Superior temporal gyrus (tissue), 1 donor: ENCODE measurements around the gene KIF4A.
"Not testable (repeated sequence)": the region's sequence is repeated elsewhere in the genome, so short reads cannot be mapped to it uniquely, and the experiment has no call there.

Experiments
- DNase-seq: peaks from one replicate; pipeline ENCODE4 v3.0.0-alpha.2; 2016; ENCODE audit errors: extremely low spot score

The KIF4A gene

DNA sequence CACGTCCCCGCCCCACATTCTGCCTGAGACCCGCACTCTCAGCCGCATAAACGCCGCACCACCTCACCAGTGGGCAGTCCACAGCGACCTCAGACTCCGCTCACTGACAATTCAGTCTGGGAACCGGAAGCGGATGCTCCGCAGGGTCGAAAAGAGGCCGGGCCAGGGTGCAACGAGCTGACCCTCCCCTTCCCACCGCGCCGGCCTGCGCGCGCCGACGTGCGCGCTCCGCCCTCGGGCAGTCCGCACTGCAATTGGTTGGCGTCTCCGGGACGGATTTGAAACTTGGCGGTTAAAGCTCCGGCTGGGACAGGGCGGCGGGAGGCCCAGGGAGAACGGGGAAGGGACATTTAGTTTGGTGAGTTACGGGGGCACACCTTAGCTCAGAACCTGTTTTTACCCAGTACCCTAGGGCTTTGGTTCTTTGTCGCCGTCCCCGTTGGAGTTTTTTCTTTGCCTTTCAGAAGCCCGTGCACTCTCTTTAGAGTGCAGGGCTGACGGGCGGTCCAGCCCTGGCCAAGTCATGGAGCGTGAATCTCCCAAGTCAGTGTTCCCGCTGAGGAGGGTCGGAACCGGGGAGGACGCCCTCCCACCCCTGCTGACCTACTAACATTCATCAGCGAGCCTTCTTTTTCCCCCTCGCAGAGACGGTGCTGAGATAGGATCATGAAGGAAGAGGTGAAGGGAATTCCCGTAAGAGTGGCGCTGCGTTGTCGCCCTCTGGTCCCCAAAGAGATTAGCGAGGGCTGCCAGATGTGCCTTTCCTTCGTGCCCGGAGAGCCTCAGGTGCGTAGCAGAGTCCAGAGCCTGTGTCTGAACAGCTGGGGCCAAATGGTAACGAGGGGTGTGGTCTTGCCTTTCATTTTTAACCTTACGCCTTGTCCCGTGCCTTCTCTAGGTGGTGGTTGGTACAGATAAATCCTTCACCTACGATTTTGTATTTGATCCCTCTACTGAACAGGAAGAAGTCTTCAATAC, at the start of gene KIF4A, which contains the start of gene PDZD11:
TSS of gene KIF4A (plus strand) at position 312 of the 978 bp plus-strand sequence. CDS start at position 667, 355 bp downstream.
TSS of gene PDZD11 (minus strand) at position 135 of the 978 bp plus-strand sequence. CDS start 586 bp downstream, outside the sequence.
- peak; percentile 62 for DNase-seq

GRCh38 chrX:70240751-70241150, 49.2 kb upstream of the KIF4A start:
- DNase-seq, result no peak

DNA sequence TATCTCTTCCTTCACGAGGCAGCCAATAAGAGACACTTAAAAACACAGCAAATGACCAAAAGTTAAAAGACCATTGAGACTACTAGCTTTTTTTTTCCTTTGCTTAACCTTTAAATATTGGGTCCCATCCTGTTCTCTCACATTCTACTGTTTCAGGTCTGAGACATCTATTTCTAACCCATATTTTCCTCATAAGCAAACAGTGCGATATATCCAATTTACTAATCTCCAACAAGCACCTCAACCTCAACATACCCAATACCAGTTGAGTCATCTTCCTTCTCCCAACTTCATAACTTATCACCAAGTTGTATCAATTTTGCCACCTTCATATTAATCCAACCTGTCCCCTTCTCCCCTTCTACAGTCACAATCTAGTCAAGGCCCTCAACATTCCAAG, 48.4 kb upstream of the KIF4A start:
- DNase-seq, result no peak

- DNase-seq, result not testable (repeated sequence)
Measured at GRCh38 chrX:70243601-70244000, 46.3 kb upstream of the KIF4A start.

DNA sequence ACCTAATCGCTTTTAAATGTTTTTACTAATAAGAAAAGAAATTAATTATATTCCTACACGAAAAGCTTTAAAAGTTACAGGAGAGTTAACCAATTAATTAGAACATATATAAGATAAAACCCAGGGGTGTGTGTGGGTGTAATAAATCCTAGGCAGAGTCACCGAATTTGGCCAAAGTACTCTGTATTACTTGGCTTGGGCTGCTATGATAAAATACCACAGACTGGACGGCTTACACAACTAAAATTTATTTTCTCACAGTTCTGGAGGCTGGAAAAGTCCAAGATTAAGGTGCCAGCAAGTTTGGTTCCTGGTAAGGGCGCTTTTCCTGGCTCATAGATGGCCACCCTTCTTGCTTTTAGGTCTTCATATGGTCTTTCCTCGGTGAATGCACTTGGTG, 45.0 kb upstream of the KIF4A start:
- no peak for DNase-seq

- no peak for DNase-seq
Measured at GRCh38 chrX:70247252-70247651, 42.7 kb upstream of the KIF4A start.

DNA sequence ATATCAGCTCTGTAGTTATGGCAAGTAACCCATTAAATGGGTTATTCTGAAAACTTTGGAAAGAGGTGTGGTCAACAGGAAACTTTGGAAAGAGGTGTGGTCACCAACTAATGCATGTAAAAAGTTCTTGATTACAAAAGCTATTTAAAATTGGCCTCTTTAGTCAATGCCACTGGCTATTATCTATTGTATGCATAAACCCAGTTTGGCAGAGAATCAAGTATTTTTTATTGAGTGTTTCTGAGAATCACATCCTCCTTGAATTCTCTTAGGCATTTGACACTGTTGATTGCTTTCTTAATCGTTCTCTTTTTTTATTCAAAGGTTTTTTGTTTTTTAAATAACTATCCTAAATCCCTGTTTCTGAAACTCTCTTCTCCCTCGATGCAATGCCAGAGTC, 37.4 kb upstream of the KIF4A start:
- no peak for DNase-seq

- DNase-seq, result no peak
Measured at GRCh38 chrX:70253377-70254062, 36.4 kb upstream of the KIF4A start.

DNA sequence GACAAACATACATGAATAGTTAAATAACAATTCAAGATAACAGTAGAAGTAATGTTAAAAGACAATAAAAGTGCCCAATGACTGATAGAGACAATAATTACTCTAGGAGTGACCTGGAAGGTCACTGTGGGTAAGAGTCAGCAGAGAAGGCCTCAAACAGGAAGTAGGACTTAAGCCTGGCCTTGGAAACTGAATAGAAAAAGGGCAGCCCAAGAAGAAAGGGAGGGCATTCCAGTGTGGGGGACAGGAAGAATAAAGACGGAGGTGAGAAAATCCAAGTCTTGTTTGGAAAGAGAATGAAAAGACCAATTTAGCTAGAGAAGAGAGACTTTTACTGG, 35.9 kb upstream of the KIF4A start:
- DNase-seq, result no peak

- no peak for DNase-seq
Measured at GRCh38 chrX:70254909-70255308, 35.0 kb upstream of the KIF4A start.

DNA sequence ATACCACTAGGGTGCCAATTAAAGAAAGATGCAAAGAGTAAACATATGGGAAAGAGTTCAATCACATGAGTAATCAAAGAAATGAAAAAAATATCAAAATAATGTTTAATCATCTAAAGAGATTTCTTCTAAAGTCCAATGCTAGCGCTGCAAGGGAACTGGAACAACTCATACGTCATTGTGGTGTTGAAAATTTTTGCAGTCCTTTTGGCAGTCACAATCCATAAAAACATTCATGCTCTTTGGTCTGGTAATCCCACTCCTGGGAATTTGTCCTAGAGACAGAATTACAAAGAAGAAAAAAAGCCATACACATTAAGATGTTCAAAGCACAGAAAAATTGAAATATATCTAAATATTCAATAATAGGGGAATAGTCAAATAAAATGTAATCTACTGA, 34.5 kb upstream of the KIF4A start:
- no peak for DNase-seq

DNA sequence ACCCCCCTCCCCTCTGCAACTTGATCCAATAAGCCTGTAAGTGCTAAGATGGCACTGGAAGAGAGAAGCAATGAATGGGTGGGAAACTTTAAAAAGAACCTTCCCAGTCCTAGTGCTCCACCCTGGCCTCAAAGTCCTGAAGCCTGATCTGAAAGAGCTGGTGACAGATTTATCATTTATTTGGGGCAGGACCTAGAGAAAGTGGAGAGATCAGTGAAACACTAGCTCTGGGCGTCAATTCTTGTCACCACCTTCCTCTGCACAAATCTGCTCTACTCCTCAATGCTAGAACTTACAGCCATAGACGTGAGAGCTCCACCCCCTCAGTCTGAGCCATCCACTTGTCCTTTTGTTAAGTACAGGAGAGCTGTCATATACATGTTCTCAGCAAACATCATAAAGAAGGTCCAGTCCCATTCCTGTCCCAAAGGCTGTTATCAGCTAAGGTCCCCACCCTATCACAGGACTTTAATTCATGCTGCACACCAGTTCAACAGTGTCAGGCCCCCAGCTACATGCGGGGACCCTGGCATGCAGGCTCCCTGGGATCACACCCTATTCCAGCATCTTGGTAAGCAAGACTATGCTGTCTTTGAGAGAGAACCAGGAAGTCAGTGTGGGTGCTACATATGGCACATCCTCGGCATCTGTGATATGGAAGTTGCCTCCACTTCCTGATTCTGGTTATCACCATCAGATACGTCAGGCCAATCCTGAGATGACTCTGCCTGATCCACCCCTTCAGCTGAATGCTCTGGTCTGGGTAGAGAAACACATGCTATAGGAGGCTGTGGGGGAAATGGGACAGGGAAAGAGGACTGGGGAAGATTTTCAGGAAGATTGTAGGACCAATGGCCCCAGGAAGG, 32.2 kb upstream of the KIF4A start:
- no peak for DNase-seq

GRCh38 chrX:70260104-70260503, 29.8 kb upstream of the KIF4A start, which contains the start of gene P2RY4:
P2RY4 (minus strand) TSS chrX:70260204; CDS start chrX:70259624, 580 bp downstream.
- DNase-seq, result no peak

GRCh38 chrX:70262952-70263567, 26.8 kb upstream of the KIF4A start:
- DNase-seq, result peak; percentile 9

DNA sequence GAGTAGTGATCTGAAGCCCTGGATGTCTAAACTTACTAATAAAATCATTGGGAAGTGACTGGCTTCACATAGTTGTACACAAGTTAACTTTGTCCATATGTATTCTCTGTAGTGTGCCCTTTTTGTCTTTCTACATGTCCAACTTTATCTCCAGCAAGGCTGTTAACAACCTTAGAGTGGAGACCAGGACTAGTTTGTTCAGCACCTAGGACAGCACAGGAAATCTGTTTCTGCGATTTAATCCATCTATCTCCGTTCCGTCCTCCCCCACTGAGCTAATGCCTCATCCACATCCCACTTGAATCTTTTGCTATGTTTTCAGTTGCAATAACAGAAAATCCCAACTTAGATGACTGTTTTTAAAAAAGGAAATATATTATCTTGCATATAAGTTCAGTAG, 25.1 kb upstream of the KIF4A start:
- DNase-seq, result no peak

DNA sequence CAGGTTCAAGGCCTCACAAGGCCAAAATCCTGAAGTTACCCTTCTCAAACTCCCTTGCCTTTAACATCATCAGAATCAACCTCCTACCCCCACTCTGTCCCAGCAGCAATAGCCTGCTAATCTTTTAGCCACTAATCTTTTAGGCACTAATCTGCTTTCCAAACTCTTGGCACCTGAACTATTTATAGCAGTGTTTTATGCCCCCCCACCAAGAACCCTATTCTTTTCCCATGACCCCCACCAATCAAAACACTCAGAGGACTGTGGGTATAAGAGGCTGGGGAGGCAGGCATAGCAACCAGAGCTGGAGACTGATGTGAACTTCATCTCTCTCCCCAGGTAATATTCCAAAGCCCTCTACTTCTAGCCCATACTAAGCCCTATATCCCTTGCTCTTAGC, 21.9 kb upstream of the KIF4A start, which contains the start of gene ARR3:
TSS of gene ARR3 (plus strand) at position 301 of the 400 bp plus-strand sequence. CDS start 1,052 bp downstream, outside the sequence.
- no peak for DNase-seq

- DNase-seq, result not testable (repeated sequence)
Measured at GRCh38 chrX:70274029-70274428, 15.9 kb upstream of the KIF4A start.

DNA sequence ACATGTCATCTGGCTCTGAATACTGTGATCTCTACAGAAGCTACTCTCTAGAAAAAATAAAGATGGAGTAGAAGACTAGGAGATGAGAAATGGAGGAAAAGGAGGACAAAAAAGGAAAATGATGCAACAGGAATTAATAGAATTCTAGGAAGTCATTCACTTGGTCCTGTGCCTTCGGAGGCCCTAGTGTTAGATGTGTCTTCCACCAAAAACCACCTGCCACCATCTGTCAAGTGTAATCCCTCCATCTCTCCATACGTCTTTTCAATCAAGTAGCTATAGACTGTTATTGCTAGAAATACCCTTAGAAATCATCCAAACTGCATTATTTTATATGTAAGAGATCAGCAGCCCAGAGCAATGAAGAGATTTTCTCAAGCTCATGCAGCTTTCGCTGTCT, 10.8 kb upstream of the KIF4A start:
- DNase-seq, result no peak

GRCh38 chrX:70280573-70280972, 9.3 kb upstream of the KIF4A start:
- DNase-seq, result no peak

- DNase-seq, result no peak
Measured at GRCh38 chrX:70281951-70282350, 8.0 kb upstream of the KIF4A start, which contains the start of gene RAB41. RAB41 (plus strand) TSS chrX:70282172; CDS start chrX:70282218, 46 bp downstream.
